Mucosa of rectum (tissue), 2 donors: ENCODE results near the gene GRIN2C.

Experiments used
- H3K27ac ChIP-seq, 2 donors: one replicate each; pipeline ENCODE4 v1.7.0; 2013; ENCODE audit warnings: inconsistent platforms in 2 of 2, low read depth in 2 of 2, low read length in 2 of 2
- H3K27me3 ChIP-seq, 2 donors: one replicate each; pipeline ENCODE4 v1.7.0; 2013; ENCODE audit warnings: low read length in 2 of 2; ENCODE audit not compliant: control insufficient read depth in 2 of 2, insufficient read depth in 2 of 2
- H3K36me3 ChIP-seq, 2 donors: one replicate each; pipeline ENCODE4 v1.7.0; 2013; ENCODE audit warnings: low read length in 2 of 2; ENCODE audit not compliant: control insufficient read depth in 2 of 2, insufficient read depth in 2 of 2
- H3K4me1 ChIP-seq, 2 donors: one replicate each; pipeline ENCODE4 v1.7.0; 2013; ENCODE audit warnings: low read length in 2 of 2, mild to moderate bottlenecking in 1 of 2; ENCODE audit not compliant: control insufficient read depth in 2 of 2, insufficient read depth in 2 of 2
- H3K4me3 ChIP-seq, 2 donors: one replicate each; pipeline ENCODE4 v1.7.0; 2013; ENCODE audit warnings: low read length in 2 of 2
- H3K9ac ChIP-seq, 2 donors: one replicate each; pipeline ENCODE4 v1.7.0; 2013; ENCODE audit warnings: low read length in 2 of 2, low read depth in 1 of 2, mild to moderate bottlenecking in 1 of 2
- H3K9me3 ChIP-seq, 2 donors: one replicate each; pipeline ENCODE4 v1.7.0; 2013; ENCODE audit warnings: low read length in 2 of 2; ENCODE audit not compliant: control insufficient read depth in 2 of 2
- donor health status: healthy.
- donor health status: Normal muscosa, but diverticular disease.

The GRIN2C gene

GRCh38 chr17:74879308-74879707 lies 19.6 kb upstream of the GRIN2C start:
- H3K27me3 ChIP-seq = peaks cover 0 to 1% of the 10 kb centered on the region in 2 donors
- no peak overlapping the region for H3K4me3 ChIP-seq
- no peaks in the 10 kb centered on the region for H3K9me3 ChIP-seq
- H3K27ac ChIP-seq = no peak overlapping the region
- peaks cover 9 to 11% of the 10 kb centered on the region in 2 donors for H3K4me1 ChIP-seq
- H3K36me3 ChIP-seq = no peaks in the 10 kb centered on the region
- H3K9ac ChIP-seq = no peak overlapping the region

DNA sequence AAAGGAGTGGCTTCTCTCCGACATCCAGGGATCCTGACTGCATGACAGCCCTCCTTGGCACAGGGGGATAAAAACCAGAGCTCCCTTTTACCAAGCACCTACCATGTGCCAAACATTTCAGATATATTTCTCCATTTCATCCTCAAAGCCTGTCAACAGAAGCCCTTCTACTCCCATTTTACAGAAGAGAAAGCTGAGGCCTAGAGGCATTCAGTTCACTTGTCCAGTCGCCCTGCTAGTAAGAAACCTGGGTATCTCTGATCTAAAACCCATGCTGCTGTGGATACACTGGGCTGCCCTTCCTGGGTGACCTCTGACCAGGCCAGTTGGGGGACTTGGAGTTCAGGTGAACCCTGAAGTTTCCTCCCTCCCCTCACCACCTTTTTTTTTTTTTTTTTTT lies 19.0 kb upstream of the GRIN2C start:
- Histone ChIP-seq H3K4me3 (no peak overlapping the region), H3K36me3 (no peaks in the 10 kb centered on the region), H3K9ac (peak overlapping the region in 1 of 2 donors; percentile 27), H3K27me3 (peaks cover 0 to 1% of the 10 kb centered on the region in 2 donors), H3K9me3 (no peaks in the 10 kb centered on the region), H3K4me1 (peaks cover 11 to 12% of the 10 kb centered on the region in 2 donors), H3K27ac (no peak overlapping the region)

- no peak overlapping the region for H3K27ac ChIP-seq
- H3K4me1 ChIP-seq = peaks cover 11 to 12% of the 10 kb centered on the region in 2 donors
- peaks cover 0 to 1% of the 10 kb centered on the region in 2 donors for H3K27me3 ChIP-seq
- no peaks in the 10 kb centered on the region for H3K9me3 ChIP-seq
- H3K4me3 ChIP-seq = peak overlapping the region in 1 of 2 donors; percentile 12
- H3K36me3 ChIP-seq = no peaks in the 10 kb centered on the region
- H3K9ac ChIP-seq = peak overlapping the region; percentile 24 to 27
These were observed 18.2 kb upstream of the GRIN2C start for GRCh38 chr17:74877592-74878548.

DNA sequence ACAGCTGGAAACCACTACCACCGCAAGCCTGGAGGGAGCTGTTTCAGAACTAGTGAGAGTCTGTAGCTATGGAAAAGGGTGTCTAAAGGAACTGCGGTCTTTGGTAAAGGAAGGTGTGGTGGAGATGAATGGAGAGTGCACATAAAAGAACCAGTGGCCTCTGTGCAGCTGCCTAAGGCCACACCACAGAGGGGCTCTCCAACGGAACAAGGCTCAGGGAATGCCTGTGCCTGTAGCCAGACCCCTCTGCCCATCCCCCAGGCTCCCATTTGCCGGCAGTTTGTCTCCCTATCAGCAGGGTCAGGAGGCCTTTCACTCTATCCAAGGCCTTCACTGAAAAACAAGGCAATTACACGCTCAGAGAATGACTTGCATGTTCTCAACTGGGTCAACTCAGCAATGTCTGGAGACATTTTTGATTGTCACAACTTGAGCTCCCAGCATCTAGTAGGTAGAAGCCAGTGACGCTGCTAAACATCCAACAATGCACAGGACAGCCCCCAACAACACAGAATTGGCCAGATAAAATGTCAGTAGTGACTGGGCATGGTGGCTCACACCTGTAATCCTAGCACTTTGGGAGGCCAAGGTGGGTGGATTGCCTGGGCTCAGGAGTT lies 16.4 kb upstream of the GRIN2C start:
- H3K27ac ChIP-seq = no peak overlapping the region
- no peak overlapping the region for H3K4me3 ChIP-seq
- H3K9ac ChIP-seq = no peak overlapping the region
- no peaks in the 10 kb centered on the region for H3K36me3 ChIP-seq
- no peaks in the 10 kb centered on the region for H3K9me3 ChIP-seq
- H3K27me3 ChIP-seq = peaks cover 0 to 1% of the 10 kb centered on the region in 2 donors
- H3K4me1 ChIP-seq = peaks cover 19 to 22% of the 10 kb centered on the region in 2 donors

DNA sequence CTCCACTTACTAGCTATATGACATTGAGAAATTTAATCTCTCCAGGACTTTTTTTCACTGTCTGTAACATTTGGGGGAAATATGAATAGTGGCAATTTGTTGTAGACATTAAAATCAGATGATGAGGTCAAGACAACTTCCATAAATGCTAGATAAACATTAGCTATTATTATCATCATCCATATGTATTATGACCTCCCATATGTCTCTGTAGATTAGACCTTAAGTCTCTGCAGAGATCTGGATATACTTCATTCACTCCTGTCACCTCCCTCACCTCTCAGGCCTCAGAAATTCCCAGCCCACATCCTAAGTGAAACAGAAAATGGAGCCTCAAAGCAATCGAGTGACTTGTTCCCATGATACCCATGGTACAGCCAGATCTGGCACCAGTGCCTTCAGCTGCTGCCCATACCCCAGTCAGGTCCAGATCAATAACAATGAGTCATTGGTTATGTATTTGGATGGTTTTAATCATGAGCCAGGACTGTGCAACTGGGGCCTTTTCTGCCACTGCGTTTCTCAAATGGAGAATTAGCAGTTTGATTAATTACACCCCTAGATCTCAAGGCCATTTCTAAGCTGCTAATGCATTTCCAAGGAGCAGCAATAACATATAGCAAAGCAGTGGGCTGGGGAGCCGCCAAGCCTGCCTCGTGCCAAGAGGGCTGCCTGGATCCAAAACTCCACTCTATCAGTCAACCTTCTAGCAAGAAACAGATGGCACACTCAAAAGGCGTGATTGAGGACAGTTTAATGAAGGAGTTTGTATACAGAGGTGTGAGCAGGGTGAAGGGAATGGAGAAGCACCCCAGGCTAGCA lies 15.7 kb upstream of the GRIN2C start:
- Histone ChIP-seq H3K4me3 (no peak overlapping the region), H3K9ac (no peak overlapping the region), H3K27me3 (no peaks in the 10 kb centered on the region), H3K9me3 (no peaks in the 10 kb centered on the region), H3K36me3 (no peaks in the 10 kb centered on the region), H3K27ac (no peak overlapping the region), H3K4me1 (peaks cover 19 to 22% of the 10 kb centered on the region in 2 donors)

DNA sequence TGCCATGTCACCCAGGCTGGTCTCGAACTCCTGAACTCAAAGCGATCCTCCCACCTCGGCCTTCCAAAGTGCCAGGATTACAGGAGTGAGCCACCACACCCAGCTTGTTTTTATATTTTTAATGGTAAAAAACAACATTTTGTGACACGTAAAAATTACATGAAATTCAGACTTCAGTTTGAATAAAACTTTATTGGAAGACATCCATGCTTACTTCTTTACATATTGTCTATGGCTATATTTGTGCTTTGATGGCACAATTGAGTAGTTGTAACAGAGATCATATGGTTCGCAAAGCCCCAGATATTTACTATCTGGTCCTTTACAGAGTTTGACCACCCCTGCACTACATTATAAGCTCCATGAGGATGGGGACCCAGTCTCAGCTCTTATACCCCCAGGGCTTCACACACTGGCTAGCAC lies 14.9 kb upstream of the GRIN2C start:
- Histone ChIP-seq H3K4me3 (no peak overlapping the region), H3K9me3 (no peaks in the 10 kb centered on the region), H3K9ac (no peak overlapping the region), H3K36me3 (no peaks in the 10 kb centered on the region), H3K4me1 (peaks cover 19 to 22% of the 10 kb centered on the region in 2 donors), H3K27ac (no peak overlapping the region), H3K27me3 (no peaks in the 10 kb centered on the region)

DNA sequence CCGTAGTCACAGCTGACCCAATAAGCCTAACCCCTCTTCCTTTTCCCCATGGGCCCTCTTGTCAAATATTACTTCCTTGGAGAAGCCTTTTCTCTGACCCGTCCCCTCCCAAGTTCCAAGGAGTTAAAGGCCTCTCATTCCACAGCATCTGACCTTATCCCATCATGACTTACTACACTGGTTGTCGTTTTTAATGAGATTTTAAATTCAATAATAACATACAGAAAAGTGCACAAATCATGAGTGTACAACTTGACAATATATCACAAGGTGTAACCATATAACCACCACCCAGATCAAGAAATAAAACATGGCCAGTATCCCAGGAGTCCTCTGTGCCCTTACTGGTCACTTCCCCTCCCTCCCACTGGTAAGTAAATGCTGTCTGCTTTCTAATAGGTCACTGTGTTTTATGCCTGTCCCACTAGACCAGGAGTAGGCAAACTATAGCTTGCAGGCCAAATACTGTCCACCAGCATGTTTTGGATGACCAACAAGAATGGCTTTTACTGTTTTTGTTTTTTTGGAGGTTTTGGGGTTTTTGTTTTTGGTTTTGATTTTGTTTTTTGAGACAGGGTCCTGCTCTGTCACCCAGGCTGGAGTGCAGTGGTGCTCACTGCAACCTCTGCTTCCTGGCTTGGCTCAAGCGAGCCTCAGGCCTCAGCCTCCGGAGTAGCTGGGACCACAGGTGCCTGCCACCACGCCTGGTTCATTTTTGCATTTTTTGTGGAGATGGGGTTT lies 14.4 kb upstream of the GRIN2C start:
- H3K27ac ChIP-seq = peak overlapping the region; percentile 88 to 89
- no peaks in the 10 kb centered on the region for H3K27me3 ChIP-seq
- H3K4me3 ChIP-seq = peak overlapping the region; percentile 88 to 90

GRCh38 chr17:74873037-74873873 lies 13.6 kb upstream of the GRIN2C start:
- no peaks in the 10 kb centered on the region for H3K36me3 ChIP-seq
- no peaks in the 10 kb centered on the region for H3K27me3 ChIP-seq
- H3K4me1 ChIP-seq = peaks cover 15 to 17% of the 10 kb centered on the region in 2 donors
- peak overlapping the region; percentile 88 to 90 for H3K4me3 ChIP-seq
- H3K9me3 ChIP-seq = no peaks in the 10 kb centered on the region
- peak overlapping the region; percentile 88 to 89 for H3K27ac ChIP-seq
- H3K9ac ChIP-seq = peak overlapping the region; percentile 95 to 98

More for the DNA sequence above, 14.4 kb upstream of the GRIN2C start:
- Histone ChIP-seq H3K9me3 (no peaks in the 10 kb centered on the region), H3K36me3 (no peaks in the 10 kb centered on the region), H3K4me1 (peaks cover 19 to 22% of the 10 kb centered on the region in 2 donors), H3K9ac (peak overlapping the region; percentile 95 to 98)
